ENCODE results near the gene DRAXIN.

DRAXIN gene

DNA sequence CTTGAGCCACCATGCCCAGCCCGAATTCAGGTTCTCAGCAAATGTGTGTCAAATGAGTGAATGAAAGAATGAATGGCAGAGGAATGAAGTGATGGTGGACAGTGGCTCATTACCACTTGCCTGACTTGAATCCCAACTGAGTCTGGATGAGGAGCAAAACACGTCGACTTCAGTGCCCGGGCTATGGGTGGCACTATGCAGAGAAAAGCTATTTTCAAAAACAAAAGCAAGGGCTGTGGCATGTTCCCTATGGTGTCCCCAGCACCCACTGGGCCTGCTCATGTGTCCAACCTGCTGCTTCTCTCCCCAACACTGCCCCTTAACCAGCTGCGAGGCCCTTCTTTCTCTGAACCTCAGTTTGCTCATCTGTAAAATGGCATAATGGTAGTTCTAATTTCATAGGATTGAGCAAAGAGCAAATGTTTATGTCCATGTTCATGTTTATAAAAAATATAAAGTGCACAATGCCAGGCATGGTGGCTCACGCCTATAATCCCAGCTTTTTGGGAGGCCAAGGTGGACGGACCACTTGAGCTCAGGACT is 6.2 kb upstream of the DRAXIN start:
- DNase-seq (ENCODE audit: low spot score) = no peak

DNA sequence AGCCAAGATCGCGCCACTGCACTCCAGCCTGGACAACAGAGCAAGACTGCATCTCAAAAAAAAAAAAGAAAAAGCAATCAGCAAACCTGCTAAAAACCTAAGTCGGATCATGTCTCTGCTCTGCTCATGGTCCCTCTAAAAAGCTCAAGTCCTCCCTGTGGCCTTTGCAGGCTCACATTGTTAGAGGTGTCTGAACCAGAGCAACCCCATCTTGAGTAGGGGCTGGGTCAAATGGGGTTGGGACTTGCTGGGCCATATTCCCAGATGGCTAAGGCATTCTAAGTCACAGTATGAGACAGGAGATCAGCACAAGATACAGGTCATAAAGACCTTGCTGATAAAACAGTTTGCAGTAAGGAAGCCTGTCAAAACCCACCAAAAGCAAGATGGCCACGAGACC is 3.0 kb upstream of the DRAXIN start:
- no peak for DNase-seq (ENCODE audit: low spot score)

DNA sequence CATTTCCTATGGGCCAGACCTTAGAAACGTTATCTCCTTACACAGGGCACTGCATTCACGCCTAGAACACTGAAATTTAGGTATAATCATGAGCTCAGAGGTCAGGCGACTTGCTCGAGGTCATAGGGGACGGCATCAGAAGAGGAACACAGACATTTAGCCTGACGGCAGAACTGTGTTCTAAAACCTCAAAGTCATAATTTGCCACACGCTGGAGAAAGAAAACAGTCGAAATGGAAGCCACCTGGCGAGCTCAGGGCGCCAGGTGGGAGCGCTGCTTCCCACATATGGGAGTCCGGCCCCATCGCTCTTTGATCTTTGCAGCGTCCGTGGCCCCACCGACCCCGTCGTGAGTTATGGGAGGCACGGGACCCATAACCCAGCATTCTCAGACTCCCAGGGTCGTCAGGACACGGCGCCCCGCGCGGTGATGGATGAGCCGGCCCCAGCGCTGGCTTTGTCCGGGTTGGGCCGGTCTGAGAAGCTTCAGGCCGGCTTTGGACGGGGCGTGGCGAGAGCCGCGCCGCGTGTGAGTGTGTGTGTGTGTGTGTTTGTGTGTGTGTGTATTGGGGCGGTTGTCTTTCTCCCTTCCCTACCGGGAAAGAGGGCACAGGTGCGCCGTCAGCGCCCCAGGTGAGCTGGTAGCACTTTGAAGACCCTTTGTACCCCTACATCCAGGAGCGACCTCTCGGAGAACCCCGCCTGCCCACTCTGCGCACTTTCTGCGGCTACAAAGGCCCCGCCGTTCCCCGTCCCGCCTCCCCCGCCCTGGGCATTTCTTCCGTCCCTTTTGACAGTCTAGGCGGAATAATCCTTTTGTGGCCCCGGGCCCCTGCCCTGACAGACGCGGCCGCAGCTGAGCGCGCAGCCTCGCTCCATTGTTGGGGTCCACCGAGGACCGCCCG is 861 bp upstream of the DRAXIN start:
- DNase-seq (ENCODE audit: low spot score) = no peak

DNA sequence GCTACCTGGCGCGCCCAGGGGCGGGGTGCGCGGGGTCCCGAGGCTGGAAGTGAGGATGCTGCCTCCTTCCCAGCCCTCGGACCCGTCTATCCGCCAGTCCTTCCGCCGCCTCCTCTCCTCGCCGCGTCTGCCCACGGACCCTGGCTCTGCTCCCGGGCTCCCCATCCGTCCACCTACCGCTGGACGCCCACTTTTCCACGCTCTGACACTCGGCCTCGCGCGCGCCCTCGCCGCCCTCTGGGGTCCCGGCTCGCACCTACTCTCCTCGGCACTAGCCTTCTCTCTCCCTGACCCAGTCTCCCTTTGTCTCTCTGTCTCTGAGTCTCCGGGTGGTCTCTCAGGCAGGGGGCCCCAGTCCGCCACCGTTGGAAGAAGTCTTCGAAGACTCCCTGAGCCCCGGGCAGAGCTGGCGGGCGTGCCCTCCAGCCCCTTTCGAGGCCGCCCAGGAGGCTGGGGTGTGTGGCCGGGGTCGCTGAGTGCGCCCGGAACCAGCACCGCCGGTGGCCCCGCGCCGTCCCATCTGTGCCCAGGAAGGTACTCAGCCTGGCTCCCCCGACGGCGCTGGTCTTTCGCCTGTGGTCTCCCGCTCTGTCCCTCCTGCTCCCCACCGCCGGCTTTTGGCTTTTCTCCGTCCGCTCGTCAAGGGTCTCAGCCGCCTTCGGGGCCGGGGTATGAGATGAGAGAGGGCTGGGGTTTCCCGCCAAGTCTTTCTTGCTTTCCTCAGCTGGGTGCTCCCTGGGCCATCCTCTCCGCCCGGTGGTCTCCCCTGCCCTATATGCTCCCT is 610 bp downstream of the DRAXIN start:
- no peak for DNase-seq (ENCODE audit: low spot score)

DNA sequence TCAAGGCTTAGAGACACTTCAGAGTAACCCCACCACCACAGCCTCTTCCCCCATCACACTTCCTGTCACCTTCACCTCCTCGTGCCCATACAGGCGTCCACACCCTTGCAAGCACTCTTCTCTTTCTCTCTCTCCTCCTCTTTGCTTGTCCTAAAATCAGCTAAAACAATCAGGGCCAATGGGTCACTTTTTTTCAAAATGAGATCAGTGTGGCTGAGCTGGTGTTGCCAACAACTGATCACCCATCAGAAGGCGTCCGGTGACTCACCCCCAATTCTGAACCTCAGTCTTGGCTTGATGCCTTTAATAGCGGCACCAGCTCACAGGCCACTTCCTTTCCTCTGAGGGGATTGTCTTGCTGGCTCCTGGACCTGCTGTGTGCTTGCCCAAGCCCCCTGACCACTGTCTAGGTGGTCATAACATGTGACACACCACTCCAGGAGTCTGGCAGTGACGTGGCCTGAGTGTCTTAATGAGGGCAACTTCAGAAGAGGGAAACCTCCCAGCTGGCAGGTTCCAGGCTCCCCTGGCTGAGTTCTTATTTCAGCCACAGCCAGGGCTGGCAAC is 1.6 kb downstream of the DRAXIN start:
- no peak for DNase-seq (ENCODE audit: low spot score)

DNA sequence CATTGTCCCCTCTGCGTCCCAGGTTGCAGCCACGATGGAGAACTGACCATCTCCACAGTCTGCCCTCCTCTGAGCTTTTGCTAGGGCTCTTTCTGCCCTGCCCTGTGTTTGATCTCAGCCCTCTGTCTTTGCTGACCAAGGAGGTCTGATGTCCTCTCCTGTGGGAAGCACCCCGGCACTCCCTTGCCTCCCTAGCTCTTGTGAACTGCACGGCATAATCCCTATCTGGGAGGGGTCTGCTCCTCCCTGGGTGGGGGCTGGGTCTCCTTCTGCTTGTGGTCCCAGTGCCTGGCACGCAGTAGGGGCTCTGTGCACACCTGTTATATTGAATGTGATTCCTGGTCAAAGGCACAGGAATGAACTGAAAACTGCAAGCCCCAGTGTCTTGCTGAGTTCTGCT is 2.4 kb downstream of the DRAXIN start:
- DNase-seq (ENCODE audit: low spot score) = no peak

DNA sequence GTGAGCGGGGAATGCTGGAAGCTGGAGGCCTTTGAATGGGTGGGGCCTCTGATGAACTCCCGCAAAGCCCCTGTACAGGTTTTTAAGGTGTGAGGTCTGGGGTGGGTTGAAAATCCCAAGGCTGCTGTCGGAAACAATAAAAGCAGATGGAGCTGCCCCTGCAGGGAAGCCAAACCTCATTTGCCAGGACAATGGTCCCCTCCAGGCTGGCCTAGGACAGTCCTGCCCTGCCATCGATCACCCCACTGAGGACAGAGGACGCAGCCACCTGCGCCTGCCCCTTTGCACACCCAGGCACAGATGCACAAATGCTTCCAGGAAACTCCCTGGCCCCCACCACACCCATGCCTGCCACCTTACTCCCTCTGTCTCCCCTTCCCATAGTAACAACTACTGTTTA is 4.4 kb downstream of the DRAXIN start:
- no peak for DNase-seq (ENCODE audit: low spot score)

DNA sequence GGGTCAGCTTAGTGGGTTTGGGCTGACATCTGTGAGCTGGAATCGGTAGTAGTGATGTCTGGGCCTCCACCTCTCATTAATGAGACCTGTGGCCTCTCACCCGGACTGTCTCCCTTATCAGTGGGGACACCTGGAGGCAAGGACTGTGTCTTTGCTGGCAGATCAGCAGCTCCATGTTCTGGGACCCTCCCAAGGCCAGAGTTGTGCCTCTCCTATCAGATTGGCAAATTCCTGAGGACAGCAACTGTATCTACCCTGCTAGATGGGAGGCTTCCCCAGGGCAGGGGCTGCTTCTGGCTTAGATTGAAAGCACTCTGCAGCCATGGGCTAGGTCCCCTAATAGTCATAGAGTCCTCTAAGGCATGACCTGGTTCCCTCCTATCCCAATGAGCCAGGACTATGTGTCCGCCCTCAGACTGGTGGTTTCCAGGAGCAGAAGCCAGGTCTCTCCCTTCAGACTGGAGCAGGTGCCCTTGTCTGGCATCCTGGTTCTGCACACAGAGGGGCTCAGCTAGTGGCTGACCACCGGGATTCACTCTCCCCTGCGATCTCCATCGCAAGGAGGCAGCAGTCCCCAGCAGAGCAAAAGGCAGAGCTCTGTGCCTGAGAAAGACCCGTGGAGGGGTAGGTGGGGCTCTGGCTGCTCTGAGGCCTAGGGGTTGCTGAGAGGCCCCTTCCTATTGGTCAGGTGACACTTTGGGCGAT is 5.8 kb downstream of the DRAXIN start:
- no peak for DNase-seq (ENCODE audit: low spot score)

DNA sequence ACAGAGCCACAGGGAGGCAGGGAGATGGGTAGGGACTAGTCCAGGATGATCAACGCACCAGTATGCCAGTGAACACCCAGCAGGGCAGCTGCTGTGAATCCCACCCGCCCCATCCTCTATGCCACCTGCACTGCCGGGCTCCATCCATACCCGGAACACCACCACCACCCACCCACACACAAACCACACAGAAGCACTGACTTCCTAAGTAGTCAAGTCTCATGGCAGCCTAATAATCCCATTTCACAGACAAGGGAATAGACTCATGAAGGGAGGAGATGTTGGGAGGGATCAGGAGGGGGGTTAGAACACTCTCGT is 6.3 kb downstream of the DRAXIN start:
- DNase-seq (ENCODE audit: low spot score) = no peak

DNA sequence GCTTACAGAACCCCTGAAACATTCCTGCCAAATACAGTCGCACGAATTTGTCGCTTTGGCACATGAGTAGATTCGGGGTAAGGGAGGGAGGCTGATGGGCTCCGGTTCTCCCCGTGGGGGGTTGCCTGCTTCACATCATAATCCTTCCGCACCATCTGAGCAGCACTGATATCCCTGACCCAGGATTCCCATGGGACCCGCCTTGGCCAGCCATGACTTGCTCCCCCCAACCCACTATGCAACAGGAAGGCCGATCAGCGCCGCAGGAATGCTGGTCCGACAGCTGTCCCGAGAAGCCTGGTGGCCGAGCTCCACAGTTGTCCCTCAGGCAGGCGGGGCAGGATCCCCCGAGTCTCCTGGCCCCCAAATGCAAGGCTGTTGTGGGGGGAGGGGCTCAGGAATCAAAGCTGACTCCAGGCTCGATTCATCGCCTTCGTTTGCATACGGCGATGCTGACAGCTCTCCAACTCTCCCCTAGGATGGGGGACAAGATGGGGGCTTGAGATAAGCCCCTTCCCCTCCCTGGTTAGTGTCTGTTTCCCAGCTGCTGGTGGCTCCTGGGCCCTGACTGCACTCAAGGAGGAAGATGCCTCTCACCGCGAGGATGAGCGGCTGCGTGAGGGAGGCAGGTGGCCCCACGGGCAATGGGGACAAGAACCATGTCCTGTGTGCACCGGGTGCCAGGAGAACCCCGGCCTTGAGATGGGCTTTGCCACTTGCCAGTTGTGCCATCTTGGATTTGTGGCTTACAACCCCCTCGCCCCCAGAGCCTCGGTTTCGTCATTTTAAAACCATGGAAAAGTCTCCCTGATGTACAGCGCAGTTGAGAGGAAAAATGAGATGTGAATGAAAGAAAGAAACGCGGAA is 9.3 kb downstream of the DRAXIN start:
- no peak for DNase-seq (ENCODE audit: low spot score)

DNA sequence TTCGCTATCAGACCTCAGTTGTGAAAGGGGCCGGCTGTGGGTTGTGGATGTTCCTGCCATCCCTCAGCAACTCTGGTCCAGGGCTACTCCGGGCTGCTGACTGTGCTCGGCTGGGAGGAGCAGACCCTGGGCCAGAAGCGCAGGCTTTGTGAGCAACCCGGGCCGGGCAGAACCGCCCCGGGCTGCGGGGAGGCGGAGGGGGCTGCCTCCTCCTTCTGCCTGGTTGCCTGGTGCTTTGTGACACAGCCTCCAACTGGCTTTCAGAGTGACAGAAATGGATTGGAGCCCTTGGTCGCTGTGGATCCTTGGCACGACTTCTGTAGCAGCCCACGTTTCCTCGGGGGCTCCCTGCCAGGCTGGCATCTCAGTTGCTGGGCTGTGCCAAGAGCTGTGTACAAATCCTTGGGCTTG is 10.0 kb downstream of the DRAXIN start:
- no peak for DNase-seq (ENCODE audit: low spot score)

DNA sequence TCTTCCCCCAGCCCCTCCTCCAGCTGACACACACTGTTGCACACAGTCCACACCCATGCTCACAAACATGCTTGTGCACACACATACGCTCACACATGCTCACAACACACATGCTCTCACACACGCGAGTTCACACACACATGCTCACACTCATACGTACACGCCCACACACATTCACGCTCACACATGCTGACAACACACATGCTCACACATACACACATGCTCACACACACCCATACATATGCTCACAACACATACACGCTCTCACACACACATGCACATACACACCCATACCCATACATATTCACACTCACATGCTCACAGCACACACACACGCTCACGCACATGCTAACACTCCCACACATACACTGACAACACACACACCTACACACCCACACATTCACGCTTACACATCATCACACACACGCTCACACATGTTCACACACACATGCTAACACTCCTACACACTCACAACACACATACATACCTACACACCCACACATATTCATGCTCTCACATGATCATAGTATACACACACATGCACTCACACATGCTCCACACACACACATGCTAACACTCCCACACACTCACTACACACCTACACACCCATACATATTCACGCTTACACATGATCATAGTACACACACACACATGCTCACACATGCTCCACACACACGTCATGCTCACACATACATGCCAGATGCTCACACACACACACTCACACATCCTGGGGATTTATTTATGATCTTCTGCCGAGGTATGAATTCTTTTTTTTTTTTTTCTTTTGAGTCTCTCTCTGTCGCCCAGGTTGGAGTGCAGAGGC is 10.7 kb downstream of the DRAXIN start:
- DNase-seq (ENCODE audit: low spot score) = no peak

DNA sequence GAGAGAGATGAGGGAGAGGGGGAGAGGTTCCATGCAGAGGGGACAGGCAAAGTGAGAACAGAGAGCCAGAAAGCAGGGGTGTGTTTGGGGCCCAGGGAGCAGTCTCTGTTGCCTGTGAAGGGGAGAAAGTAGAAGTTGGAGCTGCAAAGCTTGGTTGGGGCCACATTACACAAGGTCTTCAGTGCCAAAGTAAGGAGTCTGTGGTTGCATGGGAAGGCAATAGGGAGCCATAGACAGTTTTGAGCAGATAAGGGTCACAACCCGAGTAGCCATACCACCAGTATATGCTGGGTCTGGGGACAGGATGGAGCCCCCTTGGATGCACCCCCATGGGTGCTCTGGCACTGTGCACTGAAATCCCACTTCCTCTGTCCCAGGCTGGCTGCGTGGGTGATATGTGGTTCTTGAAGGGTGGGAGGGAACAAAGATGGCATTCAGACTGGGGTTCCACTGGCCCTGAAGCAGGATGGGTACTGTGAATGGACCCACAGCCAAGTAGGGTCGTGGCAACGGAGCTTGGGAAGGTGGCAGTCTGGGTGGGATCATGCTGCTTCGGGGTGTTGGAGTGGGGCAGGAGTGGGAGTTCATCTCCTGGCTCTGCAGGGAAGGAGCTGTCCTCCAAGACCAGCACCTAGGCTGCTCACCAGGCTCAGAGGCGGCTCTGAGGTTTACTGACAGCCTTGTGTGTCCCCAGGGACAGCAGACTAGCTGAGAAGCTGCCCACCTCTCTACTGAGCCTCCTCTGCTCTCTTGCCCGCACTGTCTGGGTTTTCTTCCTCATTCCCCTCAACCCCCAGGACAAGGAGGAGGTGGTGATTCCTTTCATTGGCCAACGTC is 12.1 kb downstream of the DRAXIN start:
- no peak for DNase-seq (ENCODE audit: low spot score)

DNA sequence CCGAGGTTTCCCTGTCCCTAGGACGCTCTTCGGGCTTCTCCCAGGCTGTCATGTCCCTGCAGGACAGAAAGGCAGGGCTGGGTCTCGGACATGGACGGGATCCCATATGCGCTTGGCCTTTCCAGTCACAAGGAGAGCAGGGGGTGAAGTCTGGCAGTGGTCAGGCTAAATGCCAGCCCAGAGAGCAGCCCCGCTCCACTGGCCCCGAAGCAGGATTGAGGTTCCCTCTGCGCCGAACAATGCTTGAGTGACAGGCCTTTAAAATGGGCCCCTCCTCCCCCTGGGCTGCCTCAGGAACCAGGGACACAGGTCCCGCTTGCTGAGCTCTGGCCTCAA is 12.7 kb downstream of the DRAXIN start:
- DNase-seq (ENCODE audit: low spot score) = no peak

DNA sequence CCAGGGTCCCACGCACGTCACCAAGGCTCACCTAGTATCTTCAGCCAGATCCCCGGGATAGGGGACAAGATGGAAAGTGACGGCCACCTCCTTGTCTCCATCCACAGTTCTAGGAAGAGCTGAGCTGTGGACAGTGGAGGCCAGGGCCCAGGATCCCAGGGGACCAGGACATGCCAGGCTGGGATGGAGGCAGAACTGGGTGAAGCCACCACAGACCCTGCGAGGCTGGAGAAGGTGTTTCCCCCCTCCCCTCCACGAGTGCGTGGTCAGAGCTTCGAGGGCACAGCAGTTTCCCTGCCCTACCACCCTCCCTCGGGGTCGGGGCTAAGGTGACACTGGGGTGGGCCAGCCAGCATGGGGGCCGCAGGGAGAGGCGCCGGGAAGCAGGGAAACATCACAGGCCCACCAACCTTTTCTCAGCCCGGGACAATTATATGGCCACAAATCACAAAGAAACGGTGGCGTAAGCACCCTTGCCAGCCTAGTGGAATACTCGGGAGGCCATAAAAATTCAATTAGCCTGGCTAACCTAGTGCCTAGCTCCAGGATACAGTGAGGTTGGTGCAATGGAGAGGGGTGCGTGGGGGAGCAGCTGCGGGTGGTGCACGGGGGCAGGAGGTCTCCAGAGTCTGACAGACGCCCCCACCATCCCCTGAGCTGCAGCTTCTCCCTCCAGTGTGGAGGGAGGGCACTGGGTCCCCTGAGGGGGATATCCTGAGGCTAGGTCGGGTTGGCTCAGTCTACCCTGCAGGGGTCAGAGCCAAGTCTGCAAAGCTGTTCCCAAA is 13.4 kb downstream of the DRAXIN start:
- no peak for DNase-seq (ENCODE audit: low spot score)

DNA sequence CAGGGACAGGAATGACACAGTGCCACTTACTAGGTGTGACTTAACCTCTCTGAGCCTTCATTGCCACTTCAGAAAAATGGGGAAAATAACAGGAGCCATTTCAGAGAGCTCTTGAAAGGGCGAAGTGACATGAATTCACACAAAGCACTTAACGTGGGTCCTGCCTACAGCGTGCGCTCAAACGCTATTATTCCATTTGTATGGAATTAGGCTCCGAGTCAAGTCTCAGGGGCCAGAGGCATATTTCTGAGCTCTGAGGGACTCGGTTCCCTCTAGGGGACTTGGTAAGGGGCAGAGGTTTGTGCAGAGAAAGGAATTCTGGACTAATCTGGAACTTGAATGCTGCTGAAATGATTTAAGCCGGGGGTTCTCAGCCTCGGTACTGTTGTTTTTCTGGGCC is 14.1 kb downstream of the DRAXIN start:
- DNase-seq (ENCODE audit: low spot score) = no peak

DNA sequence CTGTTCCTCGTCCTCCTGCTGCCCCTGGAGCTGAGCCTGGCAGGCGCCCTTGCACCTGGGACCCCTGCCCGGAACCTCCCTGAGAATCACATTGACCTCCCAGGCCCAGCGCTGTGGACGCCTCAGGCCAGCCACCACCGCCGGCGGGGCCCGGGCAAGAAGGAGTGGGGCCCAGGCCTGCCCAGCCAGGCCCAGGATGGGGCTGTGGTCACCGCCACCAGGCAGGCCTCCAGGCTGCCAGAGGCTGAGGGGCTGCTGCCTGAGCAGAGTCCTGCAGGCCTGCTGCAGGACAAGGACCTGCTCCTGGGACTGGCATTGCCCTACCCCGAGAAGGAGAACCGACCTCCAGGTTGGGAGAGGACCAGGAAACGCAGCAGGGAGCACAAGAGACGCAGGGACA is 14.8 kb downstream of the DRAXIN start:
- no peak for DNase-seq (ENCODE audit: low spot score)

DNA sequence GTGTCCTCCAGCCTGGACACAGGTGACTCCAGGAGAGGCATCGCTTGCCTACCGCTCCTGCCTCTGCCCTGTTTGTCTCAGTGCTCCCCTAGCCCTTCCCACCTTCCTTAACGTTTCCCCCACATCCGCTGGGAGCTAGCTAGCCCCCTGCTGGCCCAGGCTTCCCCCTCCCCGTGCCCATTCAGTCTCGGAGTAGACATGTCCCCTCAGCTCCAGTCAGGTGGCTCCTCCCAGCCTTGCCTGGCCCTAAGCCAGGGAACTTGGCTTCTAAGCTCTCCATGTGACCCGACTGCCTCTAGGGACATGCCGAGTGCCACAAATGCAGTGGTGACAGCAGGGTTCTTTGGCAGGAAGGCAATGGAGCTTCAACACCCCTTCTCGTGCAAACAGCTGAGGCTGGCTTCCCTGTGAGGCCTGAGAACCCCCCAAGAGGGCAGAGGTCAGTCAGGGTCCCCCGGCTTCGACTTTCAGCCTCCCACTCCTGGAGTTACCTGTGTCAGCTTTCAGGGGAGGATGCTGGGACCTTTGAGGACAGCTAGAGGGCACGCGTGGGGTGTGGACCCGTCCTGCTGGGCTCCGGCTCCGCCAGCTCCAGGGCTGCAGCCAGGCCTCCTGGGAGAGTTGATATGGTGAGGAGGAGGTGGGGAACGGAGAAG is 16.2 kb downstream of the DRAXIN start:
- no peak for DNase-seq (ENCODE audit: low spot score)

Measured in HuH-7.5 (cell line).